Gastrocnemius medialis (tissue), 4 donors: ENCODE data around the gene LRWD1. TPM values are rescaled to one million over a fixed set of nuclear protein-coding genes. Genes with fewer than 3 reads are reported as not detected.

Source experiments
- ATAC-seq, 2 donors: fragments of 150-250 bp; one replicate each; pipeline ENCODE4 v1.9.1; 2016
- DNase-seq, 2 donors: peaks; one replicate each; pipeline ENCODE4 v3.0.0-alpha.2; 2019
- H3K27ac ChIP-seq, 4 donors: fragments of 200-600 bp; sonication (generic); 1 replicate in 1 of 4; 2 replicates in 3 of 4; pipeline ENCODE4 v1.5.1; 2016 to 2018; ENCODE audit warnings: mild to moderate bottlenecking in 2 of 4, moderate library complexity in 1 of 4
- H3K27me3 ChIP-seq, 3 donors: fragments of 200-600 bp; sonication (generic) in 2 of 3; 1 replicate in 1 of 3; 2 replicates in 2 of 3; pipeline versions ENCODE4 v1.5.1 to v1.6.0; 2016 to 2019; ENCODE audit warnings: mild to moderate bottlenecking in 1 of 3, moderate library complexity in 1 of 3
- H3K36me3 ChIP-seq, 2 donors: fragments of 200-600 bp; sonication (generic) in 1 of 2; one replicate each; pipeline ENCODE4 v1.5.1; 2017 to 2018
- H3K4me1 ChIP-seq, 2 donors: fragments of 200-600 bp; sonication (generic) in 1 of 2; one replicate each; pipeline ENCODE4 v1.5.1; 2016 to 2017; ENCODE audit warnings: mild to moderate bottlenecking in 2 of 2
- H3K4me3 ChIP-seq, 4 donors: fragments of 200-600 bp; sonication (generic) in 3 of 4; 1 replicate in 1 of 4; 2 replicates in 3 of 4; pipeline ENCODE4 v1.5.1; 2016 to 2019; ENCODE audit warnings: mild to moderate bottlenecking in 2 of 4
- H3K9me3 ChIP-seq, 3 donors: fragments of 200-600 bp; sonication (generic) in 2 of 3; 1 replicate in 1 of 3; 2 replicates in 2 of 3; pipeline ENCODE4 v1.5.1; 2016 to 2019
- CTCF ChIP-seq, 5 experiments: fragments of 450-650 bp in 3 of 5; fragments of 200-600 bp in 2 of 5; sonication (generic) in 2 of 5; IDR thresholded peaks in 4 of 5; conservative IDR thresholded peaks in 1 of 5; 1 replicate in 4 of 5; 2 replicates in 1 of 5; pipeline ENCODE4 v1.5.1; 2016 to 2019; ENCODE audit warnings: antibody characterized with exemption in 5 of 5, mild to moderate bottlenecking in 3 of 5, moderate library complexity in 3 of 5
- POLR2A ChIP-seq, 2 donors: fragments of 450-650 bp; IDR thresholded peaks; one replicate each; pipeline ENCODE4 v1.6.1; 2017; ENCODE audit warnings: antibody characterized with exemption in 2 of 2, mild to moderate bottlenecking in 2 of 2, moderate library complexity in 2 of 2
- in situ Hi-C, 4 donors: fragments of 200-750 bp; cut with MboI; loops; one replicate each; pipeline versions ENCODE4 v1.15.0 to v1.8.0; 2017; ENCODE audit warnings: low sequenced_read_pairs in 4 of 4
- intact Hi-C: fragments of 100-400 bp; cut with DNase I; formaldehyde crosslinking; loops from one replicate; pipeline ENCODE4 v1.15.1; 2023; ENCODE audit warnings: low total_unique reads
- total RNA-seq, 4 donors: library from RNA; depleted of rRNA; stranded (reverse); fragments of >200 nt; gene quantifications; one replicate each; pipeline versions ENCODE4 v1.1.0 to v1.2.3, GENCODE V29; 2016

LRWD1 gene
- total RNA-seq, 4 donors from 2014 or later, result 7.5 to 24.5 (median 18.0) TPM

GRCh38 chr7:102426268-102427018, 38.3 kb upstream of the LRWD1 start:
- Histone ChIP-seq H3K27ac (peak overlapping the region in 1 of 4 donors; percentile 0), H3K36me3 (peaks cover 0 to 22% of the 10 kb centered on the region in 2 donors), H3K4me1 (no peaks in the 10 kb centered on the region), H3K27me3 (no peaks in the 10 kb centered on the region), H3K9me3 (no peaks in the 10 kb centered on the region), H3K4me3 (no peak overlapping the region)
- TF ChIP-seq POLR2A (IDR thresholded peaks at IDR 0.05) (no peak), CTCF (IDR thresholded peaks at IDR 0.05 in 4 of 5, conservative IDR thresholded peaks at IDR 0.05 in 1 of 5) (no peak)
- in situ Hi-C loops, result no loop called here
- intact Hi-C loops, result no loop called here
- DNase-seq (no peak), ATAC-seq (no peak)

- no peaks in the 10 kb centered on the region for H3K4me1 ChIP-seq
- in situ Hi-C loops (no loop called here), intact Hi-C loops (no loop called here)
- no peak overlapping the region for H3K4me3 ChIP-seq
- no peak for TF ChIP-seq POLR2A (IDR thresholded peaks at IDR 0.05)
- no peak for TF ChIP-seq CTCF (IDR thresholded peaks at IDR 0.05 in 4 of 5, conservative IDR thresholded peaks at IDR 0.05 in 1 of 5)
- H3K27ac ChIP-seq, result no peak overlapping the region
- H3K36me3 ChIP-seq, result peaks cover 0 to 18% of the 10 kb centered on the region in 2 donors
- ATAC-seq (no peak), DNase-seq (no peak)
- no peaks in the 10 kb centered on the region for H3K9me3 ChIP-seq
- no peaks in the 10 kb centered on the region for H3K27me3 ChIP-seq
Observed at GRCh38 chr7:102427019-102427405, 37.8 kb upstream of the LRWD1 start.

GRCh38 chr7:102429141-102429899, 35.5 kb upstream of the LRWD1 start:
- DNase-seq (no peak), ATAC-seq (no peak)
- TF ChIP-seq POLR2A (IDR thresholded peaks at IDR 0.05) (no peak), CTCF (IDR thresholded peaks at IDR 0.05 in 4 of 5, conservative IDR thresholded peaks at IDR 0.05 in 1 of 5) (no peak)
- Histone ChIP-seq H3K4me3 (no peak overlapping the region), H3K36me3 (peaks cover 0 to 14% of the 10 kb centered on the region in 2 donors), H3K4me1 (peaks cover 9% of the 10 kb centered on the region in 2 donors), H3K27me3 (no peaks in the 10 kb centered on the region), H3K9me3 (no peaks in the 10 kb centered on the region), H3K27ac (no peak overlapping the region)
- in situ Hi-C loops, result no loop called here
- intact Hi-C loops, result no loop called here

- H3K27ac ChIP-seq, result peak overlapping the region in 1 of 4 donors; percentile 1
- ATAC-seq (no peak), DNase-seq (no peak)
- TF ChIP-seq CTCF (IDR thresholded peaks at IDR 0.05 in 4 of 5, conservative IDR thresholded peaks at IDR 0.05 in 1 of 5) (no peak), POLR2A (IDR thresholded peaks at IDR 0.05) (no peak)
- no peaks in the 10 kb centered on the region for H3K27me3 ChIP-seq
- in situ Hi-C loops, result no loop called here
- no peaks in the 10 kb centered on the region for H3K36me3 ChIP-seq
- peaks cover 9% of the 10 kb centered on the region in 2 donors for H3K4me1 ChIP-seq
- H3K9me3 ChIP-seq, result no peaks in the 10 kb centered on the region
- no peak overlapping the region for H3K4me3 ChIP-seq
- intact Hi-C loops, result no loop called here
Observed at GRCh38 chr7:102431617-102432298, 33.0 kb upstream of the LRWD1 start.
